Upper lobe of right lung (tissue), 1 donor: Measurements from ENCODE around the gene ANTKMT. TPM values are rescaled to one million over a fixed set of nuclear protein-coding genes. Genes with fewer than 3 reads are reported as not detected.

Experiments
- ATAC-seq: fragments of 200-7000 bp; cut with Tn5 transposase; one replicate; pipeline ENCODE4 v1.9.1; 2020; ENCODE audit warnings: mild to moderate bottlenecking, moderate library complexity
- DNase-seq: peaks from one replicate; pipeline ENCODE4 v3.0.0-alpha.2; 2020
- H3K27ac ChIP-seq: fragments of 200-600 bp; one replicate; pipeline ENCODE4 v1.8.0; 2022
- H3K27me3 ChIP-seq: fragments of 200-600 bp; one replicate; pipeline ENCODE4 v1.8.0; 2022; ENCODE audit warnings: mild to moderate bottlenecking
- H3K36me3 ChIP-seq: fragments of 200-600 bp; one replicate; pipeline ENCODE4 v1.8.0; 2022
- H3K4me1 ChIP-seq: fragments of 200-600 bp; one replicate; pipeline ENCODE4 v1.8.0; 2022
- H3K4me3 ChIP-seq: fragments of 200-600 bp; one replicate; pipeline ENCODE4 v1.8.0; 2022; ENCODE audit warnings: mild to moderate bottlenecking
- H3K9me3 ChIP-seq: fragments of 200-600 bp; one replicate; pipeline ENCODE4 v1.8.0; 2022
- intact Hi-C: fragments of 100-400 bp; cut with DNase I; formaldehyde crosslinking; loops from one replicate; pipeline ENCODE4 v1.11.0; 2022
- total RNA-seq: library from RNA; stranded (reverse); fragmentation: NEBNext Ultra II Directional; extraction: Animal tissue kit (Norgen Biotek cat#: 25700); gene quantifications from one replicate; pipeline ENCODE4 v1.2.1, GENCODE V29; 2021
- TF ChIP-seq, protein P1 (sequence below): fragments of 200-600 bp; IDR thresholded peaks from one replicate; pipeline ENCODE4 v1.8.0; 2022; ENCODE audit warnings: antibody characterized with exemption
- donor health status: DM: no; HTN: yes; CAD: no; lungs with severe emphysema.

Gene ANTKMT
- total RNA-seq, 1 donor from 2014 or later = 30.5 TPM

DNA sequence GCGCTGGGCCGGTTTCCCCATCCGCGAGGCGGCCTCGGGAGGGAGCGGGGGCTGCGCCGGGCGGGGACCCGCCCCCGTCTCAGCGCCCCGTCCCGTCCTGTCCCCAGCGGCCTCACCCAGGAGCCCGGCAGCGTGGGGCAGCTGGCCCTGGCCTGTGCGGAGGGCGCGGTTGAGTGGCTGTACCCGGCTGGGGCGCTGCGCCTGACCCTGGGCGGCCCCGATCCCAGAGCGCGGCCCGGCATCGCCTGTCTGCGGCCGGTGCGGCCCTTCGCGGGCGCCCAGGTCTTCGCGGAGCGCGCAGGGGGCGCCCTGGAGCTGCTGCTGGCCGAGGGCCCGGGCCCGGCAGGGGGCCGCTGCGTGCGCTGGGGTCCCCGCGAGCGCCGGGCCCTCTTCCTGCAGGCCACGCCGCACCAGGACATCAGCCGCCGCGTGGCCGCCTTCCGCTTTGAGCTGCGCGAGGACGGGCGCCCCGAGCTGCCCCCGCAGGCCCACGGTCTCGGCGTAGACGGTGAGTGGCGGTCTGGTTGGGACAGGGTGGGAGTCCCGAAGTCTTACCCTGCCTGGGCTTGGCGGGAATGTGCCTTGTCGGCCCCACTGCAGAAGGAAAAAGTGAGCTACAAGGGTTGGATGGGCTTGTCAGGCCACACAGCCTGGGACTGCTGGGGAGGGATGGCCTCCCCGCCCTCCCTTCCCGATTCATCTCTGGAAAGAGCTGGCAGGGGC lies 5.3 kb upstream of the ANTKMT start:
- no peaks in the 10 kb centered on the region for H3K9me3 ChIP-seq
- H3K4me1 ChIP-seq = peaks cover 22% of the 10 kb centered on the region
- peak; percentile 75 for DNase-seq
- intact Hi-C loops = loop anchor here (10.0 kb wide), 1 partner anchor 69 kb away; the partner anchor contains the start of genes CHTF18 and RPUSD1
- H3K27ac ChIP-seq = peak overlapping the region; percentile 36
- peak overlapping the region; percentile 70 for H3K4me3 ChIP-seq
- ATAC-seq = peak; percentile 4
- H3K27me3 ChIP-seq = peaks cover 10% of the 10 kb centered on the region
- TF ChIP-seq, protein P1, sequence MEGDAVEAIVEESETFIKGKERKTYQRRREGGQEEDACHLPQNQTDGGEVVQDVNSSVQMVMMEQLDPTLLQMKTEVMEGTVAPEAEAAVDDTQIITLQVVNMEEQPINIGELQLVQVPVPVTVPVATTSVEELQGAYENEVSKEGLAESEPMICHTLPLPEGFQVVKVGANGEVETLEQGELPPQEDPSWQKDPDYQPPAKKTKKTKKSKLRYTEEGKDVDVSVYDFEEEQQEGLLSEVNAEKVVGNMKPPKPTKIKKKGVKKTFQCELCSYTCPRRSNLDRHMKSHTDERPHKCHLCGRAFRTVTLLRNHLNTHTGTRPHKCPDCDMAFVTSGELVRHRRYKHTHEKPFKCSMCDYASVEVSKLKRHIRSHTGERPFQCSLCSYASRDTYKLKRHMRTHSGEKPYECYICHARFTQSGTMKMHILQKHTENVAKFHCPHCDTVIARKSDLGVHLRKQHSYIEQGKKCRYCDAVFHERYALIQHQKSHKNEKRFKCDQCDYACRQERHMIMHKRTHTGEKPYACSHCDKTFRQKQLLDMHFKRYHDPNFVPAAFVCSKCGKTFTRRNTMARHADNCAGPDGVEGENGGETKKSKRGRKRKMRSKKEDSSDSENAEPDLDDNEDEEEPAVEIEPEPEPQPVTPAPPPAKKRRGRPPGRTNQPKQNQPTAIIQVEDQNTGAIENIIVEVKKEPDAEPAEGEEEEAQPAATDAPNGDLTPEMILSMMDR = no peak
- H3K36me3 ChIP-seq = no peaks in the 10 kb centered on the region

DNA sequence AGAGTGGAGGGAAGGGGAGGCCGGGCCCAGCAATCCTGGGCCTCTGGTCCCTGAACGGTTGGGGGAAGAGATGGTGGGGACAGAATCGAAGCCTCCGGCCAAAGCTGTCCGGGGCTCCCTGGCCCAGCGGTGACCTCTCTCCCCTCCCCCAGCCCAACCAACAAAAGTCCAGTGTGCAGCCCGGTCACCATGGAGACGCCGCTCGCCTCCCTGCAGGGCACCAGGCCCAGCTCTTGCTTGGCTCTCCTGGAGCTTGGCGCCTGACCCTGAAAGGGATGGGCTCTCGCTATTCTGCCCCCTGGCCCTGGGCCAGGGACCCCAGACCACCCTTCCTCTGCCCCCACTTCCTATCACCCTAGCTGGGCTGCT lies 4.8 kb upstream of the ANTKMT start:
- no peaks in the 10 kb centered on the region for H3K36me3 ChIP-seq
- TF ChIP-seq, protein P1 = no peak
- intact Hi-C loops = loop anchor here (10.0 kb wide), 1 partner anchor 69 kb away; the partner anchor contains the start of genes CHTF18 and RPUSD1
- H3K27me3 ChIP-seq = peaks cover 5% of the 10 kb centered on the region
- DNase-seq (no peak), ATAC-seq (no peak)
- peak overlapping the region; percentile 70 for H3K4me3 ChIP-seq
- no peaks in the 10 kb centered on the region for H3K9me3 ChIP-seq
- H3K27ac ChIP-seq = no peak overlapping the region
- peaks cover 22% of the 10 kb centered on the region for H3K4me1 ChIP-seq

- no peak for DNase-seq
- Histone ChIP-seq H3K9me3 (no peaks in the 10 kb centered on the region), H3K36me3 (no peaks in the 10 kb centered on the region), H3K4me3 (no peak overlapping the region), H3K27ac (no peak overlapping the region), H3K27me3 (no peaks in the 10 kb centered on the region), H3K4me1 (peaks cover 26% of the 10 kb centered on the region)
- ATAC-seq = no peak
- intact Hi-C loops = loop anchor here (10.0 kb wide), 1 partner anchor 68 kb away; the partner anchor contains the start of genes CHTF18 and RPUSD1
- TF ChIP-seq, protein P1 = no peak
These were observed 4.1 kb upstream of the ANTKMT start for GRCh38 chr16:716768-717325.

GRCh38 chr16:717450-718245 lies 3.3 kb upstream of the ANTKMT start:
- intact Hi-C loops = loop anchor here (10.0 kb wide), 1 partner anchor 67 kb away; the partner anchor contains the start of genes CHTF18 and RPUSD1
- DNase-seq = no peak
- H3K4me1 ChIP-seq = peaks cover 29% of the 10 kb centered on the region

DNA sequence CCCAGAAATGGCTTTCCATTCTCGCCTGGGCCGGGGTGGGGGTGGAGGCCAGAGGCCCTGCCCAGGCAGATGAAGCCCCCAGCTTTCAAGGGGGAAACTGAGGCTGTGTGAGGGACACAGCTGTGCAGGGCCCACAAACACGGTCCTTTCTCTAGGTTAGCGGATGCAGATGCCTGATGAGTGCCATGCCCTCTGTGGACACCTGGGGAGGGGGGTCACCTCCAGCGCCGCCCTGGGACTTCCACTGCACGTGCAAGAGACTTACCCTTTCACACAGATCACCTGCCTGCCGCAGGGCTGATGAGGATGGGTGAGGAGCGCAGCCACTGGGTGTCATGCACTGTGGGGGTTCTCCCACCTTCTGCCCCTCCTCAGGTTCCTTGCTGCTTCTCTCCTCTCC lies 2.6 kb upstream of the ANTKMT start:
- TF ChIP-seq, protein P1 = no peak
- no peaks in the 10 kb centered on the region for H3K9me3 ChIP-seq
- no peak overlapping the region for H3K27ac ChIP-seq
- intact Hi-C loops = loop anchor here (10.0 kb wide), 1 partner anchor 66 kb away; the partner anchor contains the start of genes CHTF18 and RPUSD1
- DNase-seq = no peak
- no peak overlapping the region for H3K4me3 ChIP-seq
- H3K36me3 ChIP-seq = no peaks in the 10 kb centered on the region
- peaks cover 29% of the 10 kb centered on the region for H3K4me1 ChIP-seq
- H3K27me3 ChIP-seq = no peaks in the 10 kb centered on the region
- no peak for ATAC-seq

More at GRCh38 chr16:717450-718245, 3.3 kb upstream of the ANTKMT start:
- Histone ChIP-seq H3K4me3 (no peak overlapping the region), H3K27me3 (no peaks in the 10 kb centered on the region), H3K27ac (no peak overlapping the region), H3K36me3 (no peaks in the 10 kb centered on the region), H3K9me3 (no peaks in the 10 kb centered on the region)
- ATAC-seq = no peak
- TF ChIP-seq, protein P1 = no peak
